HepG2 (cell line): ENCODE results near the gene GJA5. TPM values are rescaled to one million over a fixed set of nuclear protein-coding genes. Genes with fewer than 3 reads are reported as not detected.

ENCODE experiments used
- ATAC-seq: fragments of 200-7000 bp; cut with Tn5 transposase; 3 replicates; pipeline ENCODE4 v1.9.1; 2020; ENCODE audit warnings: mild to moderate bottlenecking, moderate library complexity
- BruUV-seq: library from RNA; stranded (reverse); fragments of 400-500 nt; replicated peaks from 2 replicates; lab custom pipeline; 2021; lab: Mats Ljungman, UMichigan
- CTCF ChIA-PET: fragments of 300-600 bp; formaldehyde crosslinking; extraction: SDS; loops from one replicate; lab custom pipeline; 2021; ENCODE audit warnings: low total read pairs, inconsistent platforms, low intra/inter-chr PET ratio; lab: Yijun Ruan, JAX
- POLR2A ChIA-PET: fragments of 350-600 bp; sonication (Branson Sonifier 250); formaldehyde crosslinking; loops from one replicate; lab custom pipeline; 2020; ENCODE audit warnings: antibody characterized with exemption, inconsistent platforms; lab: Yijun Ruan, JAX
- DNase-seq: peaks from one replicate; pipeline ENCODE4 v3.0.0-alpha.2; 2015; ENCODE audit warnings: low spot score
- FAIRE-seq: peaks from 3 replicates; lab custom pipeline; 2011; peaks lifted over from hg19 to GRCh38; lab: Jason Lieb, UNC
- H2AFZ ChIP-seq: one replicate; pipeline ENCODE4 v1.6.1; 2011; ENCODE audit warnings: low read length, inconsistent platforms
- H3K27ac ChIP-seq: fragments of 300-600 bp; 3 replicates; pipeline ENCODE4 v1.8.0; 2011; ENCODE audit warnings: mixed run types, mild to moderate bottlenecking, mixed read lengths, low read length, inconsistent platforms; ENCODE audit not compliant: insufficient read depth; ENCODE audit errors: extremely low read length
- H3K27me3 ChIP-seq, 2 experiments: fragments of 200-600 bp in 1 of 2; 2 replicates in 1 of 2; 3 replicates in 1 of 2; pipeline versions ENCODE4 v1.6.0 to v1.8.0; 2011; ENCODE audit warnings: low read length in 2 of 2, mild to moderate bottlenecking in 2 of 2, moderate library complexity in 2 of 2, inconsistent platforms in 1 of 2; ENCODE audit not compliant: insufficient read depth in 2 of 2, control insufficient read depth in 1 of 2
- H3K36me3 ChIP-seq, 2 experiments: fragments of 200-600 bp in 1 of 2; replicated peaks in 1 of 2; 2 replicates in 1 of 2; 3 replicates in 1 of 2; pipeline versions ENCODE4 v1.5.1 to v1.8.0; 2011; ENCODE audit warnings: low read length in 2 of 2, inconsistent platforms in 1 of 2; ENCODE audit not compliant: insufficient read depth in 2 of 2, control insufficient read depth in 1 of 2
- H3K4me1 ChIP-seq: 2 replicates; pipeline ENCODE4 v1.5.1; 2012; ENCODE audit warnings: low read length, inconsistent platforms; ENCODE audit not compliant: insufficient read depth
- H3K4me2 ChIP-seq: 2 replicates; pipeline ENCODE4 v1.6.0; 2011; ENCODE audit warnings: low read depth, low read length, inconsistent platforms
- H3K4me3 ChIP-seq, 3 experiments: fragments of 200-600 bp in 1 of 3; sonication (generic), shearing (Covaris generic) in 1 of 3; replicated peaks in 1 of 3; 2 replicates each; pipeline ENCODE4 v1.5.1; 2011 to 2016; ENCODE audit warnings: low read length in 3 of 3, inconsistent platforms in 2 of 3, low read depth in 2 of 3, mild to moderate bottlenecking in 2 of 3, control low read depth in 1 of 3, mixed read lengths in 1 of 3; ENCODE audit not compliant: insufficient read depth in 1 of 3
- H3K79me2 ChIP-seq: one replicate; pipeline ENCODE4 v1.6.1; 2011; ENCODE audit warnings: low read length, inconsistent platforms; ENCODE audit not compliant: insufficient read depth
- H3K9ac ChIP-seq: 2 replicates; pipeline ENCODE4 v1.6.0; 2011; ENCODE audit warnings: mild to moderate bottlenecking, low read depth, low read length, inconsistent platforms; ENCODE audit not compliant: insufficient read depth
- H3K9me3 ChIP-seq: 2 replicates; pipeline ENCODE4 v1.5.1; 2012; ENCODE audit warnings: mild to moderate bottlenecking, low read length
- H4K20me1 ChIP-seq: 2 replicates; pipeline ENCODE4 v1.6.0; 2011; ENCODE audit warnings: inconsistent platforms, mild to moderate bottlenecking, low read length, moderate library complexity; ENCODE audit not compliant: insufficient read depth
- ATF1 ChIP-seq: IDR thresholded peaks from 2 replicates; pipeline ENCODE4 v1.6.1; 2016; ENCODE audit warnings: mild to moderate bottlenecking, control low read depth
- FOXM1 ChIP-seq: sonication (generic); formaldehyde crosslinking; IDR thresholded peaks from 2 replicates; pipeline ENCODE4 v1.5.0; 2020; ENCODE audit warnings: missing genetic modification reagents
- KDM4B ChIP-seq: sonication (generic); formaldehyde crosslinking; IDR thresholded peaks from 2 replicates; pipeline ENCODE4 v1.4.0; 2020; ENCODE audit warnings: missing genetic modification reagents
- MEIS1 ChIP-seq: sonication (generic); formaldehyde crosslinking; IDR thresholded peaks from 2 replicates; pipeline ENCODE4 v1.9.0; 2021; ENCODE audit warnings: mild to moderate bottlenecking, missing genetic modification reagents, moderate library complexity, borderline replicate concordance
- NRL ChIP-seq: sonication (generic); formaldehyde crosslinking; IDR thresholded peaks from 2 replicates; pipeline ENCODE4 v1.5.0; 2020; ENCODE audit warnings: missing genetic modification reagents, mild to moderate bottlenecking, moderate library complexity, borderline replicate concordance
- PHB2 ChIP-seq: fragments of 450-650 bp; IDR thresholded peaks from 2 replicates; pipeline ENCODE4 v1.6.1; 2018; ENCODE audit not compliant: partially characterized antibody
- PREB ChIP-seq: sonication (generic); formaldehyde crosslinking; IDR thresholded peaks from 2 replicates; pipeline ENCODE4 v1.4.0; 2020; ENCODE audit warnings: missing genetic modification reagents
- SNRNP70 ChIP-seq: fragments of 200-400 bp; formaldehyde crosslinking; IDR thresholded peaks from 2 replicates; pipeline ENCODE4 v1.6.1; 2017; ENCODE audit warnings: mild to moderate bottlenecking, low read depth, low read length, moderate library complexity
- ZBTB39 ChIP-seq: sonication (generic); formaldehyde crosslinking; IDR thresholded peaks from 2 replicates; pipeline ENCODE4 v1.5.0; 2020; ENCODE audit warnings: missing genetic modification reagents
- ZFP82 ChIP-seq: sonication (generic); formaldehyde crosslinking; IDR thresholded peaks from 2 replicates; pipeline ENCODE4 v1.5.1; 2020; ENCODE audit warnings: mild to moderate bottlenecking, missing genetic modification reagents, borderline replicate concordance
- ZKSCAN1 ChIP-seq: fragments of 150-350 bp; IDR thresholded peaks from 2 replicates; pipeline ENCODE4 v1.6.1; 2014; ENCODE audit warnings: low read length
- ZMYM3 ChIP-seq: sonication (generic); formaldehyde crosslinking; IDR thresholded peaks from 2 replicates; pipeline ENCODE4 v1.5.1; 2020; ENCODE audit warnings: mild to moderate bottlenecking, missing genetic modification reagents
- ZNF317 ChIP-seq: sonication (generic); formaldehyde crosslinking; IDR thresholded peaks from 2 replicates; pipeline ENCODE4 v1.5.0; 2020; ENCODE audit warnings: mild to moderate bottlenecking, missing genetic modification reagents
- ZNF766 ChIP-seq: sonication (generic); formaldehyde crosslinking; IDR thresholded peaks from 2 replicates; pipeline ENCODE4 v1.5.0; 2020; ENCODE audit warnings: missing genetic modification reagents, borderline replicate concordance
- WGBS: methylation state at CpG from one replicate; pipeline ENCODE4 v1.1.6; 2017; ENCODE audit warnings: low lambda C conversion rate; 5-methylcytosine and 5-hydroxymethylcytosine counted together
- in situ Hi-C: cut with HindIII; loops from 2 replicates; pipeline ENCODE4 v1.10.0; 2017; ENCODE audit warnings: low pct_unique_long_range_greater_than_20kb; ENCODE audit not compliant: extremely low pct_ligation_motif_present
- intact Hi-C: fragments of 100-400 bp; cut with micrococcal nuclease; formaldehyde crosslinking; loops from one replicate; pipeline ENCODE4 v1.10.0; 2022; ENCODE audit not compliant: unreplicated experiment
- polyA plus RNA-seq, 8 experiments: library from polyadenylated mRNA; depleted of rRNA in 3 of 8; stranded (reverse) in 7 of 8; unstranded in 1 of 8; fragments of >200 nt; fragmentation: Illumina TruSeq in 4 of 8; extraction: Trizol in 4 of 8; gene quantifications; 2 replicates each; pipeline versions ENCODE4 v1.2.1 to v1.2.3, GENCODE V29; 2011 to 2016; ENCODE audit warnings: low read depth in 4 of 8, missing spikeins in 1 of 8, mixed read lengths in 1 of 8; ENCODE audit not compliant: insufficient read depth in 1 of 8
- total RNA-seq, 5 experiments: library from RNA; depleted of rRNA; stranded (reverse); fragments of >200 nt; fragmentation: Illumina TruSeq; extraction: Trizol; gene quantifications; 2 replicates each; pipeline ENCODE4 v1.2.3, GENCODE V29; 2016; ENCODE audit warnings: low read depth in 1 of 5
- TF ChIP-seq, protein P1 (sequence below): IDR thresholded peaks from 2 replicates; pipeline ENCODE4 v1.6.1; 2016

The GJA5 gene
- total and polyA plus RNA-seq, 2 of the 13 experiments (the other 11 are each of a cell fraction or from before 2014, with no cell fraction given), result not detected

GRCh38 chr1:147807405-147807804, 47.0 kb upstream of the GJA5 start:
- H3K4me2 ChIP-seq, result no peak overlapping the region
- intact Hi-C loops (no loop called here), in situ Hi-C loops (no loop called here)
- no peaks in the 10 kb centered on the region for H3K79me2 ChIP-seq
- no peak for FAIRE-seq
- no peak overlapping the region for H3K4me3 ChIP-seq
- no peak overlapping the region for H3K27ac ChIP-seq
- BruUV-seq, result no TSS peak
- no peak overlapping the region for H3K9ac ChIP-seq
- H3K27me3 ChIP-seq, result no peaks in the 10 kb centered on the region
- ATAC-seq, result no peak; the same call in 2 of the 3 replicates
- WGBS, result 42% methylated on average over 4 of the region's 4 CpGs
- H3K36me3 ChIP-seq, result no peaks in the 10 kb centered on the region
- ChIA-PET CTCF (no interaction called here), POLR2A (no interaction called here)
- H2AFZ ChIP-seq, result no peak overlapping the region
- peaks cover 34% of the 10 kb centered on the region for H3K4me1 ChIP-seq
- no peaks in the 10 kb centered on the region for H4K20me1 ChIP-seq
- no peaks in the 10 kb centered on the region for H3K9me3 ChIP-seq
- DNase-seq, result no peak
- no peak for TF ChIP-seq KDM4B
- no peak for TF ChIP-seq FOXM1
- TF ChIP-seq, protein P1, sequence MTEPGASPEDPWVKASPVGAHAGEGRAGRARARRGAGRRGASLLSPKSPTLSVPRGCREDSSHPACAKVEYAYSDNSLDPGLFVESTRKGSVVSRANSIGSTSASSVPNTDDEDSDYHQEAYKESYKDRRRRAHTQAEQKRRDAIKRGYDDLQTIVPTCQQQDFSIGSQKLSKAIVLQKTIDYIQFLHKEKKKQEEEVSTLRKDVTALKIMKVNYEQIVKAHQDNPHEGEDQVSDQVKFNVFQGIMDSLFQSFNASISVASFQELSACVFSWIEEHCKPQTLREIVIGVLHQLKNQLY (CRISPR knock-in tag), result no peak
- no peak for TF ChIP-seq ZKSCAN1
- TF ChIP-seq PHB2, result no peak
- no peak for TF ChIP-seq PREB (CRISPR knock-in tag)
- no peak for TF ChIP-seq NRL (CRISPR knock-in tag)
- TF ChIP-seq ZNF766 (CRISPR knock-in tag), result no peak
- no peak for TF ChIP-seq MEIS1
- TF ChIP-seq ATF1 (CRISPR knock-in tag), result no peak
- no peak for TF ChIP-seq ZFP82
- no peak for TF ChIP-seq ZMYM3
- TF ChIP-seq SNRNP70, result no peak
- TF ChIP-seq ZNF317 (CRISPR knock-in tag), result no peak
- no peak for TF ChIP-seq ZBTB39
